A172 (cell line): ENCODE results near the gene RFPL2. TPM values are rescaled to one million over a fixed set of nuclear protein-coding genes. Genes with fewer than 3 reads are reported as not detected.
"Not testable (repeated sequence)": the region's sequence is repeated elsewhere in the genome, so short reads cannot be mapped to it uniquely, and the experiment has no call there.

Experiments used
- DNase-seq: peaks from one replicate; pipeline ENCODE4 v3.0.0-alpha.2; 2015; ENCODE audit warnings: low spot score
- total RNA-seq: library from RNA; depleted of rRNA; stranded (reverse); fragments of >200 nt; shearing (Covaris generic); gene quantifications from 2 replicates; pipeline ENCODE4 v1.2.3, GENCODE V29; 2014; rRNA removed

RFPL2 gene
- total RNA-seq, 1 experiment from 2014 or later: not detected

- DNase-seq: no peak
Measured at GRCh38 chr22:32164075-32164860, 40.6 kb downstream of the RFPL2 start.

GRCh38 chr22:32160411-32160810, 44.5 kb downstream of the RFPL2 start:
- DNase-seq: not testable (repeated sequence)

DNA sequence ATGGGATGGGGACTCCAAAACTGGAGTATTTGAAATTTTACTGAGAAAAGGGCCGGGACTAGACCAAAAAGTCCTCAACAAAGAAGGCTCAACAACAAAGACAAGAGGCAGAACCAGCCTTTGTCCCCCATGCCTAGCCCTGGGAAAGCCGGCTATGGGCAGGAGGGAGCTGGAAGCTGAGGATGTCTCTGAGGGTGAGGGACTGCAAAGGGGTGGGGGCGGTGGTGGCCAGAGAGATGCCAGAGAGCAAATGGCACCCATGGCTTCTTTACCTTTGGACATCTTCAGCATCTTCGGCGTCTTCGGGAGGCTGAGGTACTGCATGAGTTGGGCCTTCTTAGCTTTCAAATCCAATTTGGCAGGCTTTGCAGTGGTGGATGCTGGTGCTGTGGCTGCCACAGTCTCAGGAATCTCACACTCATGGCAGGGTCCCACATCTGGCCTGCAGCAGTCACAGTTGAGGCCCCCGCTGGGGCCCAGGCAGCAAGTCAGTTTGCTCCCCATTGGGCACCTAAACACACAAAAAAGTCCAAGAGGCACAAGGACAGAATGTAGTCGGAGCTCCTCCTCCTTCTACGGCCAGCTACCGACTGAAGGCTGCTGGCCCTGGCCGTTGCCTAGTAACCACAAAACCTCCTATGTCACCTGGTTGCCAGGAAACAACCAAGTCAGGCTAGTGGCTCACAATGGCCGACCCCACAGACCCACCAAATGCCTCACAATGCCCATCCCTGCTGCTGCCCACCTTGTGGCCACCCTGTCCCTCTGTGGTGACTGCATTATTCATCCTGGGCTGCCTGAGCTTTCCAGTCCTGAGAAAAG, 46.0 kb downstream of the RFPL2 start, which contains the start of gene C22orf42:
C22orf42 (minus strand) TSS at position 592 of the 822 bp plus-strand sequence; CDS start at position 504, 88 bp downstream.
- DNase-seq: no peak

DNA sequence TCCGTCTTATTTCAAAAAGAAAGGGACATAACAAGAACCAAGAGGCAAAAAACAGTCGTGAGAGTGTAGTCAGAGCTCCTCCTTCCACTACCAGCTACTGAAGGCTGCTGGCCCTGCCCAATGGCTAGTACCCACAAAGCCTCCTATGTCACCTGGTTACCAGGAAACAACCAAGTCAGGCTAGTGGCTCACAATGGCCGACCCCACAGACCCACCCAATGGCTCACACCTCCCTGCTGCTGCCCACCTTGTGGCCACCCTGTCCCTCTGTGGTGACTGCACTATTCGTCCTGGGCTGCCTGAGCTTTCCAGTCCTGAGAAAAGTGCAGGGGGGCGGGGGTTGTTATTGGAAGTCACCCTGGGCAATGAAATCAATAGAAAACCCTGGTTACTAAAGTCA, 47.2 kb downstream of the RFPL2 start:
- not testable (repeated sequence) for DNase-seq

- not testable (repeated sequence) for DNase-seq
Measured at GRCh38 chr22:32154727-32155126, 50.1 kb downstream of the RFPL2 start.

- DNase-seq: not testable (repeated sequence)
Measured at GRCh38 chr22:32151641-32152040, 53.2 kb downstream of the RFPL2 start.

DNA sequence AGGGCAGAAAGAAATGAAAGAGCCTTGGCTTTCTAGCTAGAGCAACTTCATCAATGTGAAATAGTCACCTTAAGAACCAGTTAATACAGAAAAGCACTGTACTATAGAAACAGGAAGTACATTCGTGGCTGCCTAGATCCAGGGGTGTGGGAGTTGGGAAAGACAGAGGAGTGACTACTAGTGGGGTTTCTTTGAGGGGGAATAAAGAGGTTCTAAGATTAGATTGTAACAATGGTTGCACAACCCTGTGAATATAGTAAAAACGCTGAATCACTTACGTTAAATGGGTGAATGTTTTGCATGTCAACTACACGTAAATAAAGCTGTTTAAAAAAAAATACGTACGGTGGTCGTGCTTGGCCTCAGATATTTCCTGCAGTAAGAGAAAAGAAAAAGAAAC, 54.2 kb downstream of the RFPL2 start:
- DNase-seq: not testable (repeated sequence)

- DNase-seq: not testable (repeated sequence)
Measured at GRCh38 chr22:32148372-32148771, 56.5 kb downstream of the RFPL2 start.

- not testable (repeated sequence) for DNase-seq
Measured at GRCh38 chr22:32147128-32147527, 57.7 kb downstream of the RFPL2 start.

- DNase-seq: no peak
Measured at GRCh38 chr22:32144496-32145274, 60.2 kb downstream of the RFPL2 start.

DNA sequence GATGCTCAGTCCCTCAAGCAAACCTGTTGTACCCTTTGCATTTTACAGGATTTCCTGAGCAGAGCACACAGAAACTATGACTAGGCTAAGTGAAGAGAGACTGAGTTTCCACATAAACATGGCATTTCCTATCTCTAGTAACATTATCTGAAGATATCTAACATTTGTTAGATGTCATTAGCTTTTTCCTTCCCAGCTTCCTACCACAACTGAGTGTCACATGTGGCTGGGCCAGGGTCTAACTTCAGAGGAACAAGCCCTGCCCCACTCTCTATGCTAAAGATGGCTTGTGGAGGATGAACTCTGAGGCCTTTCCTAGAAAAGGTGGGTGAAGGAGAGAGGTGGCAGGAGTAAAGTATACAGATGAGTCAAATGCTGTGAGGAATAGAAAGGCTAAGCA, 62.3 kb downstream of the RFPL2 start:
- no peak for DNase-seq

- not testable (repeated sequence) for DNase-seq
Measured at GRCh38 chr22:32140688-32141087, 64.2 kb downstream of the RFPL2 start.

Other genes starting within 250 kb of the RFPL2 start
- not detected in 2 replicates for gene SLC5A1, start 161.8 kb downstream of the RFPL2 start, total RNA-seq
- not detected in 2 replicates for gene C22orf42, start 45.8 kb downstream of the RFPL2 start, total RNA-seq
- gene SLC5A4, start 50.3 kb upstream of the RFPL2 start, total RNA-seq: not detected in 2 replicates
- not detected in 2 replicates for gene RFPL3, start 152.8 kb upstream of the RFPL2 start, total RNA-seq
- 107 and 109 TPM in 2 replicates for gene RTCB, start 207.2 kb upstream of the RFPL2 start, total RNA-seq